ENCODE data around the gene ABHD5.

GRCh38 chr3:43670635-43671522 is 19.9 kb upstream of the ABHD5 start:
- TF ChIP-seq CTCF (IDR thresholded peaks at IDR 0.05), result no peak
- no peak for TF ChIP-seq KAT7 (CRISPR knock-in tag; IDR thresholded peaks at IDR 0.05; ENCODE audit: borderline replicate concordance)
- TF ChIP-seq JUN (CRISPR knock-in tag; IDR thresholded peaks at IDR 0.05), result no peak
- no peak for TF ChIP-seq FOXP1 (CRISPR knock-in tag; IDR thresholded peaks at IDR 0.05; ENCODE audit: borderline replicate concordance)
- no peak for TF ChIP-seq USF1 (CRISPR knock-in tag; IDR thresholded peaks at IDR 0.05)
- TF ChIP-seq TEAD4 (CRISPR knock-in tag; IDR thresholded peaks at IDR 0.05), result no peak
- no peak for TF ChIP-seq NR2C2 (CRISPR knock-in tag; IDR thresholded peaks at IDR 0.05)
- TF ChIP-seq MAX (CRISPR knock-in tag; IDR thresholded peaks at IDR 0.05), result no peak
- TF ChIP-seq CBFB (CRISPR knock-in tag; IDR thresholded peaks at IDR 0.05; ENCODE audit: low read depth), result no peak
- no peak for TF ChIP-seq PREB (CRISPR knock-in tag; IDR thresholded peaks at IDR 0.05; ENCODE audit: borderline replicate concordance)
- no peak for TF ChIP-seq NFYB (CRISPR knock-in tag; conservative IDR thresholded peaks at IDR 0.05; ENCODE audit: low read depth)
- no peak for TF ChIP-seq ZNF416 (CRISPR knock-in tag; IDR thresholded peaks at IDR 0.05)
- no peak for TF ChIP-seq FOXP4 (CRISPR knock-in tag; IDR thresholded peaks at IDR 0.05)
- no peak for TF ChIP-seq ATF6 (CRISPR knock-in tag; IDR thresholded peaks at IDR 0.05)
